GM15510 (cell line): ENCODE results near the gene TRIP11.

ENCODE experiments used
- POLR2A ChIP-seq: IDR thresholded peaks from 3 replicates; pipeline ENCODE4 v1.6.1; 2011; ENCODE audit warnings: borderline replicate concordance; ENCODE audit not compliant: insufficient read length; ENCODE audit errors: extremely low read depth

The TRIP11 gene

DNA sequence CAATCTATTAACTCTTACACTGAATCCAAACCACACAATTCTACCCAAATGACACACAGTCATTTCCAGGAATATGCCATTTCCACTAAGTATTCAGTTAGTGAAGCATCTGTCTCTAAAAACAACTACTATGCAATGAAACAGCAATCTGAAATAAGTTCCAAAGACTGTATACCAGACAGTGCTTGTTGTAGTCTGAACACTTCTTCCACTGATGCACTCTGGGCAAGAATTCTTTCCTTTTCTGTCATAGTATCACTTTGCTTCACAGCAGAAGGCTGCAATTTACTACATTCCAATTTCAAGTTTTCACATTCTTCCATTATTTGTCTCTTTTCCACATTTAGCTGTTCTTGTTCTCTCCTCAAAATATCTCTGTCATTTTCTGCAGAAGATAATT lies 25.8 kb downstream of the TRIP11 start:
- no peak for TF ChIP-seq POLR2A

DNA sequence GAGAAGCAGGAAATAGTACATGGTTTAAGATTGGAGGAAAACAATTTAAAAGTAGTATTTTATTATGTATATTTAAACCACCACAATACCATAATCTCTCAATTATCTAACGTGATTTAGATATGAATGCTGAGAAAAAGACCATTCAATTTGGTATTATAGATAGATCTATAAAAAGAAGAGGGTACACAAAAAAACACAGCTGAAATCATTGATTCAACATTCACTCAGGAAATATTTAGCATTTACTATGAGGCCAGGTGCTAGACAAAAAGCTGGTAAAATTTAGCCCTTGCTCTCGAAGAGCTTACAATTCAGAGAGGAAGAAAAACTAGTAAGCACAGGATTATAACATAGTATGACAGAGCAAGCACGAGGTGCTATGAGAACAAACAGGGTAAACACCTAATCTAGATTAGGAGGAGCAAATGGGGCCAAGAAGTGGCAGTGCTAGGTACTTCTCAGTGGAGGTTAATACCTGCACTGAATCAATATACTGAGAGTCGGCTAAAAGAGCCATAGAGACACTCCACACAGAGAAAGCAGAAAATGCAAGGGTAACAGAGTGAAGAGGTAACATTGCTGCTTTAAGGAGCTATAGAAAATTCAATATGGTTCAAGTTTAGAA lies 27.6 kb downstream of the TRIP11 start:
- no peak for TF ChIP-seq POLR2A

DNA sequence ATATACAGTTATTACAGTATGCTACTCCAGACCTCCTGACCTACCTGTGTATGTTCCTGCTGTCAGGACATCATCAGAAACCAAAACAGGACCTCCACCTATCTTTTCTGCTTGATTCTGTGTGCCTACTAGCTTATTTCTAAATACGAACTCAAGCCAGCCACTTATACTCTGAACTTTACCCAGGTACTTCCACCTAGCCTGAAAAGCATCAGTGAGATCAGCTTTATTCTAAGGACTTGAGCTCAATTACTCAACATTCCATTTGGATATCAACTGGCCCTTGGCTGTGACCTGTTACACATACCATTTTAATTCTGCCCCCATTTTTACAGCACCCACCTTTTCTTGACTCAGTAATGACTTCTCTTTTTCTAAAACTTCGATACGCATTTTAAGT lies 29.2 kb downstream of the TRIP11 start:
- TF ChIP-seq POLR2A: no peak

DNA sequence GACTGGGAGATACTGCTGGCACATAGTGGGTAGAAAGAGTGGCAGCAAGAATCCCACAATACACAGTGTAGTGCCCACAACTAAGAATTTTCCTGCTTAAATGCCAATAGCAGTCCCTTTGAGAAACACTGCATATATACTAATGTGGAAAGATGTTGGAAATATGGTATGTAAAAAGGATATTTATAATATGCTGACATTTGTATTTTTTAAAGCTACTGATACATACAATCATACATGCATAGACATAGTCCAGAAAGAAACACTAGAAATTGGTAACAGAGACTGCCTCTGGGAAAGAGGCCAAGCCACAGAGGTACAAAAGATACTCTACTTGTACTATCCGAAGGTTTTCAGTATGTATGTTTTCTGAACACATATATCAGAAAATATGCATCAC lies 30.3 kb downstream of the TRIP11 start:
- TF ChIP-seq POLR2A: no peak

DNA sequence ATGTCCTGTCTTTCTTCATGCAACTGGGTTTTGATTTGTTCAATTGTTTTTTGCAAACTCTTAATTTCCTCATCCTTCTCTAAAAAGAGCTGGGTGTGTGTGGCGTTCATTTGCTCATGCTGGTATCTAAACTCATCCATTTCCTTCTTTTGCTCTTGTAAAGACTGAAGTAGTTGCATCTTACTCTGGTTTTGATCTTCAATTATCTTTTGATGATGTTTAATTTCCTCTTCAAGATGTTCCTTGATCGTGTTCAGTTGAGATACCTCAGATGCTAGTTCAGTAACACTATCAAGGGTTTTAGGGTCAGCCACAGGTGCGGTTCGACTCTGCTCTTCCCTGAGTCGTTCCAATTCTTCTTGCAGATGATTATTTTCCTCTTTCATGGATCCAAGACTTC lies 34.8 kb downstream of the TRIP11 start:
- TF ChIP-seq POLR2A: no peak

DNA sequence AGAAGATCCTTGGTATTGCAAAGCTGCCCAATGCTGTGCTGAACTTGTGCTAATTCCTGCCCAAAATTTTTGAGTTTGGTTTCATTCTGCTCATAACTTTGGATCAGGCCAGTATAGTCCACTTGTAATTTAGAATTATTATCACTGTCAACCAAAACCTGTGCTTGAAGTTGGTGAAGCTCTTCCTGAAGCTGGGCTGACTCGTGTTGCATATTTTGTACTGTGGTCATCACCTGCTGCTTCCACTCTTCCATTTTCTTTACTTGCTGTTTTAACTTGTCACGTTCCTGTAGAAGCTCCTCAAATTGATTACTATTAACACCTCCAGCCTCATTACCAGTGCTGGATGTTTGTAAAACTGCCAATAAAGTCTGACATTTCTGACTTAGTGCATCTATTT lies 35.8 kb downstream of the TRIP11 start:
- no peak for TF ChIP-seq POLR2A

DNA sequence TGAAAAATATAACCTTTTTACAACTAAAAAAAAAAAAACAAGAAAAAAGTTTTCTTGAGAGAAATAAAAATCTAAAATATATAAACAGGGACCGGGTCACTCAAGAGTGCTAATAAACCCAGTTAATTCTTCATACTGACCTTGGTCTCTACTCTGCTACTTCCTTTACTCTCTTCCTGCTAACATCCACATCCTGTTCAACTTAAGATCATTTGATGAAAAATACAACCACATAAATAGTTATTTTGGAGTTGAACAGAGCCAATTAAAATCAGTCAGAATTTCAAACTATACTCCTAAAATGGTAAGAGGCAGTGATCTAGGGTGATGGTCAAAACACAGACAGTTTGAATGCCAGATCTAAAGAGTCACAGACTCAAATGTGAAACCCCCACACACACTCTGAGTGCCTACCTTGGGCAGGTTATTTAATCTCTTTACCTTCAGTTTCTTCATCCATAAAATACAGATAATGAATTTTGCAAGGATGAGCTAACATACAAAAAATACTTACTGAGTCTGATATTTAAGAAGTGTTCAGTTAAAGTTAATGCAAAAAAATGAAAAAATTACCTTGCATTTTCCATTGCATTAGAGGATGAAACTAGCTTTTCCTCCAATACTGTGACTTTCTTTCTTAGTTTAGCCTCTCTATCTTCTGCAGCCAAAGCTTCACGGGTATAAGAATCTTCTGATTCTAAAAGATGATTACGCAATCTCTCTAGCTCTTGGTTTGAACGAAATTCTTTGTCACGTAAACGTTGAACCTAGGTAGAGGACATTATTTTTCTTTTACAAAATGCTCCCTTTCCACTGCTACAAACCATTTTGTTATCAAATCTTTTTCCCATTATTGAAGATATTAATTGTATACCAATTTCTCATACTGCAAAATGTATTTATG lies 40.9 kb downstream of the TRIP11 start:
- no peak for TF ChIP-seq POLR2A

DNA sequence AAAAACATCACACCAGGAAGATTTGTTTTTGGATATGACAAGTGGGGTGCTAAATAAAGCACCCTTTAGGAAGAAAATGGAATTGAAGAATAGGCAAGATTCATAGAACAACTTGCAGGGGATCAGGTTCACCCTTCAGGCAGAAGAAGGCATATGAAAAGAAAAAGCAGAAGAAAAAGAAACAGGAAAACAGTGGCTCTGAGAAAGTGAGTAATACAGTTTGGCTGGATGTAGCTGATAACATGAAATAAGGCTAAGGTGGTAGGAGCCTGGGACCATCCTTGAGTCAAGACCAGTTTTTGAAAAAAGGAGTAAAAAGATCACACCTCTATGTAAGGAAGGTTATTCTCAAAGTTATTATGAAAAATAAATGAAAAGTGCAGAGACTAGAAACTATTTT lies 42.4 kb downstream of the TRIP11 start:
- TF ChIP-seq POLR2A: no peak

DNA sequence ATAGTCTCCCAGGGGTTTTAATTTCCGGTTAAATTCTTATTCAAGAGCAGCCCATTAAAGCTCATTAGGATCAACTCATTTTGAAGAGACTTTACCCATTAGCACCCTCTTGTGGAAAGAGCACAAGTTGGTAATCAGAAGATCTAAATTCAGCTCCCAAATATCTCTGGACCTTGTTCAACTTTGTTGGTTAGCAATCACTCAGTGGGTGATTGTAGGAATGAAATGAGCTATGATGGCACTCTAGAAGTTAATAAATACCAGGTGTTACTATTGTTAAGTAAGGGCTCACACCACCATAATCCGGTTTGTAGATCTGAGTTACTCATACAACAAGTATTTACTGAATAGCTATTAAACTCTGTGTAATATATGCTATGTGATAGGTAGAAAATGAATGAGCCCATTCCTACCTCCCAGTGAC lies 42.9 kb downstream of the TRIP11 start:
- TF ChIP-seq POLR2A: no peak

DNA sequence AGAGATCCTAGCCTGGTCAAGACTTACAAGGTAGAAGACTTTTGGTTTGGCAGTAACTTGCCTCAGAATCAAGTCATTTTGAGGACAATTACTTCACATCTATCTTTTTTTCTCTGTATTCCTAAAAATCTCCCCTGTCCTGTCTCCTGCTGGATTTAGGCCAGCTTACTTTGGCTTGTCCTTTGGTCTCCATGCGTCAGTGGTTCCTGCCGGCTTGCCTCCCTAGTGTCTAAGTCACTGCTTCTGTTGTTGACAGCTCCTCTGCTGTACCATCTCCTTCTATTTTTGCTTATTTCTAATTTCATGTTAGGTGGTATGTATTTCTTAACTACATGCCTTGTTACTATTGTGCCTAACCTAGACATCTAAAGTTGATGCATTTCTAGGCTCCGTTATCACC lies 52.7 kb downstream of the TRIP11 start:
- TF ChIP-seq POLR2A: no peak

DNA sequence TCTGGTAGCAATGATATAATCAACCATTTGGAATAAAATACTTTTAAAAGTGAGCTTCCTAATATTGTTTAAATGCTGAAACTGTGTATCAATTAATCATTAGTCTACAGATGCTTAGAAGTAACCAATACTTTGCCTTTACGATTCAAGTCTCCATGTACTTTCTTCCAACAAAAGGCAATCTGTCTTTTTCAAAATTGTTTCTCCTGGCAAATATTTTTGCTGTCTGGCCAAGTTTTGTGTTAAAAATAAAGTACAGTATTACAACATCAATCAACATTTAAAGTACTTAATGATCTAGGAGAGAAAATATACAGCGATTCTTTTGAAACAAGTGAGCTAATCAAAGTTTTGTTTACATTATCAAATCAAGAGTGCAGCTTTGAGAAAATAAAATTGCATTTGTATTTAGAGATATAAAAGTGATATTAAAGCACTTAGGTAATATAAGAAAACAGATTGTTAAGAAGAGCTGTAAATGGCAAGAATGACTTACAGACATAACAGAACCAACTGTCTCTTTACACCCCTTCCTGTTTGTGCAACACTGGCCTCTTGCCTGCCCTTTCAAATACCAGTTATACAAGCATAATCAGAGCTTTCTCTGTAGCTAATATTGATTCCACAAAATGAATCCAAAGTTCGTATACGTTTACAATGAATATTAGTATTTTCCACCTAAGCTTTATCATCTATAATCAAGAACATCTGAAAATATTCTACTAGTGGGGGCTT lies 54.2 kb downstream of the TRIP11 start:
- TF ChIP-seq POLR2A: no peak

DNA sequence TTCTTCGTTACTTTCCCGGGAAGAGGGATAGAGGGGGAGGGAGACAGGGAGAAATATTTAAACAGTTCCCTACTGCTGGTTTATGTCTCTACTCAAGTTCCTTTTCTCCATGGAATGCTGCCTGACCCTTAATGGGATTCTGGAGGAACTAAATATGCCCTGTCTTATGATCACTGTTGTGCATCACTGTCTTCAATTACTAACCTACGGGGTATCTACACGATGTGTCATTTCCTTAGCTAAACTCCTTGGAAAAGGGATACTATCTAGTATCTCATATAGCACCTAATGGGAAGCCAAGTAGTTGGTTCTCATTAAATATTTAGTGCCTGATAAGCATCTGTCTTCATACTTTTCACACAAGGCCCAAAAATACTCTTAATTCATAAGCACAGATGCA lies 54.9 kb downstream of the TRIP11 start:
- no peak for TF ChIP-seq POLR2A

DNA sequence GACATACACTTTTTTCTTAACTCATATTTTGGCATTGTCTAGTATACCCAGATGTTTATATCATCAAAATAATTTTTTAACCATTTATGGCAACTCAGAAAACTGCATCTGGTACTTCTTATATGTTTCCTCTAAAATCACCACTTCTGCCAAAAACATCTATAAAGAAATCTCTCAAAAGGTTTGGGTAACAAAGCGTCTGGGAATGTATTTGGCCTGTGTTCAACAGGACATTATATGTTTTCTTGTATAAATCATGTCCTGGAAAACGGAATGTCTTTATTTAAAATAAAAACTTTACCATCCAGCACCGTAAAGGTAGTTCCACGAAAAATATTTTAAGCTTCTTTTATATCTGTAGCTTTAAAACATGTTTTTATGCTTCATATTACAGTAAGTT lies 56.3 kb downstream of the TRIP11 start:
- TF ChIP-seq POLR2A: no peak

DNA sequence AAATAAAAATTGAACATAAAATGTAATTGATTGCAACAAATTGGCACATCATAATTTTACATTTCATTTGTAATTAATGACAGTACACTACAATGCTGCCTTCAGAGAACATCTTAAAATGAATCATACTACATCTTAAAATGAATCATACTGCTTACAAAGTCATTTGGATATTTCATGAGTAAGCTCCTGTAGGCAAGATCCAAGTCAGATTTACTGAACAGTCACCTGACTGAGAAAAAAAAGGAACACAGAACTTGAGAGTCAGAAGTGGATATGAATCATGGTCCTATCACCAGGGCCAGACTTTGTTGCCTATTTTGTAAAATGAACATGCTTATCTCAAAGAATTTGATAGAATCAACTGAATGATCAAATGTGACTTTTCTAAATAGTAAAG lies 59.7 kb downstream of the TRIP11 start:
- no peak for TF ChIP-seq POLR2A

DNA sequence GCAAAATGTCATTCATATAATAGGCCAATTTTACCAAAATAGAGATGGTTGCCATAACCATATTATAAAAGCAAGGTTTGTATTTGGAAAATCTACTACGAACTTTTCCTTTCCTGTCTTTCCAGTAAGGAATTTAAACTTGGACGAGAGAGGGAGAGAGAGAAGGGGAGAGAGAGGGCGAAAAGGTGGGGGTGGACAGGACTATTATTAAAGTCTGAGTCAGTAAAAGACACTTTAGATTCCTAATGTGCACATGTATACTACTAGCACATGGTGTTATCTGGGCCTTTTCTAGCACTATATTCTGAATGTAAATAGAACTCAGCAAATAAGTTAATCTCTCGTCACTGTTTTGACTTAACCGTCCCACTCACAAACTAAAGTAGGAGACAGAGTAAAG lies 62.0 kb downstream of the TRIP11 start:
- TF ChIP-seq POLR2A: no peak
